A673 (cell line): ENCODE results near the gene ABTB1. TPM values are rescaled to one million over a fixed set of nuclear protein-coding genes. Genes with fewer than 3 reads are reported as not detected.

Experiments used
- BruUV-seq: library from RNA; stranded (reverse); fragments of 400-500 nt; replicated peaks from 2 replicates; lab custom pipeline; 2021; lab: Mats Ljungman, UMichigan
- CTCF ChIA-PET: fragments of 300-600 bp; sonication (Branson Sonifier 250); formaldehyde crosslinking; loops from one replicate; lab custom pipeline; 2022; ENCODE audit warnings: antibody characterized with exemption; lab: Charles Lee
- POLR2A ChIA-PET: fragments of 300-600 bp; sonication (Branson Sonifier 250); formaldehyde crosslinking; loops from one replicate; lab custom pipeline; 2022; ENCODE audit warnings: antibody characterized with exemption; ENCODE audit not compliant: low non-redundant PET; lab: Charles Lee
- DNase-seq: peaks from one replicate; pipeline ENCODE4 v3.0.0-alpha.2; 2015; ENCODE audit warnings: low spot score
- H3K27ac ChIP-seq: fragments of 200-600 bp; sonication (generic); 2 replicates; pipeline ENCODE4 v1.5.1; 2016; ENCODE audit warnings: mixed run types, low read depth, mild to moderate bottlenecking, mixed read lengths, antibody characterized with exemption, low read length; ENCODE audit not compliant: poor library complexity, severe bottlenecking
- H3K27me3 ChIP-seq: fragments of 200-600 bp; sonication (generic); replicated peaks from 2 replicates; pipeline ENCODE4 v1.6.1; 2017; ENCODE audit warnings: mixed run types, low read depth, mild to moderate bottlenecking, mixed read lengths, antibody characterized with exemption, low read length; ENCODE audit not compliant: insufficient read depth, poor library complexity
- H3K36me3 ChIP-seq: fragments of 200-600 bp; sonication (generic); 2 replicates; pipeline ENCODE4 v1.6.1; 2016; ENCODE audit warnings: mixed run types, mild to moderate bottlenecking, mixed read lengths, antibody characterized with exemption, low read length; ENCODE audit not compliant: insufficient read depth, poor library complexity, severe bottlenecking
- H3K4me1 ChIP-seq: fragments of 200-600 bp; sonication (generic); 2 replicates; pipeline ENCODE4 v1.6.1; 2017; ENCODE audit warnings: mixed run types, mild to moderate bottlenecking, mixed read lengths, antibody characterized with exemption, low read length; ENCODE audit not compliant: insufficient read depth, poor library complexity, severe bottlenecking
- H3K4me3 ChIP-seq: fragments of 200-600 bp; sonication (generic); 2 replicates; pipeline ENCODE4 v1.5.1; 2016; ENCODE audit warnings: low read depth, mixed run types, mild to moderate bottlenecking, mixed read lengths, low read length; ENCODE audit not compliant: poor library complexity, severe bottlenecking
- H3K9me3 ChIP-seq: fragments of 200-600 bp; sonication (generic); 2 replicates; pipeline ENCODE4 v1.6.1; 2016; ENCODE audit warnings: mixed run types, low read depth, mild to moderate bottlenecking, mixed read lengths, antibody characterized with exemption, low read length; ENCODE audit not compliant: poor library complexity, severe bottlenecking
- CTCF ChIP-seq: fragments of 300-800, 200-600 bp; sonication (generic); conservative IDR thresholded peaks from 2 replicates; pipeline ENCODE4 v1.5.1; 2017; ENCODE audit warnings: low read depth, mild to moderate bottlenecking, antibody characterized with exemption, low read length, moderate library complexity, mixed read lengths
- EZH2 ChIP-seq: fragments of 200-600 bp; sonication (generic); IDR thresholded peaks from 2 replicates; pipeline ENCODE4 v1.6.1; 2017; ENCODE audit warnings: borderline replicate concordance, low read depth, mild to moderate bottlenecking, mixed read lengths, antibody characterized with exemption, low read length; ENCODE audit not compliant: poor library complexity, severe bottlenecking
- intact Hi-C: fragments of 100-400 bp; cut with micrococcal nuclease; formaldehyde crosslinking; loops from one replicate; pipeline ENCODE4 v1.10.0; 2022; ENCODE audit not compliant: unreplicated experiment
- total RNA-seq: library from RNA; stranded (reverse); gene quantifications from 2 replicates; pipeline ENCODE4 v1.2.3, GENCODE V29; 2021

Gene ABTB1
- total RNA-seq, 1 experiment from 2014 or later: 2.6 TPM

GRCh38 chr3:127628426-127628787, 44.3 kb upstream of the ABTB1 start:
- no peak for DNase-seq
- H3K4me1 ChIP-seq: peaks cover 7% of the 10 kb centered on the region
- H3K27me3 ChIP-seq: peaks cover 10% of the 10 kb centered on the region
- intact Hi-C loops: no loop called here
- no peaks in the 10 kb centered on the region for H3K36me3 ChIP-seq
- no peak overlapping the region for H3K27ac ChIP-seq
- no peaks in the 10 kb centered on the region for H3K9me3 ChIP-seq
- POLR2A ChIA-PET: no interaction called here
- BruUV-seq: no TSS peak
- CTCF ChIA-PET: no interaction called here
- TF ChIP-seq EZH2 (no peak), CTCF (no peak)
- H3K4me3 ChIP-seq: no peak overlapping the region

- no peak within 1 kb of the TSS for H3K27ac ChIP-seq
Observed at GRCh38 chr3:127628788-127629466, 43.8 kb upstream of the ABTB1 start, which contains the start of gene PODXL2. Gene PODXL2 (plus strand): TSS chr3:127629185. CDS start chr3:127629220, 35 bp downstream.

GRCh38 chr3:127629467-127630403, 43.0 kb upstream of the ABTB1 start:
- POLR2A ChIA-PET: no interaction called here
- no peak overlapping the region for H3K27ac ChIP-seq
- CTCF ChIA-PET: no interaction called here

More at GRCh38 chr3:127628788-127629466, 43.8 kb upstream of the ABTB1 start, which contains the start of gene PODXL2:
- POLR2A ChIA-PET: no interaction called here
- Histone ChIP-seq H3K9me3 (no peaks in the 10 kb centered on the region), H3K36me3 (no peaks in the 10 kb centered on the region), H3K4me1 (peaks cover 7% of the 10 kb centered on the region), H3K27me3 (peaks cover 10% of the 10 kb centered on the region), H3K4me3 (peak within 1 kb of the TSS; percentile 57)
- no TSS peak for BruUV-seq
- CTCF ChIA-PET: no interaction called here
- TF ChIP-seq CTCF (no peak), EZH2 (no peak)
- intact Hi-C loops: no loop called here
- peak; percentile 69 for DNase-seq

More at GRCh38 chr3:127629467-127630403, 43.0 kb upstream of the ABTB1 start:
- BruUV-seq: no TSS peak
- peak; percentile 19 for DNase-seq
- Histone ChIP-seq H3K36me3 (no peaks in the 10 kb centered on the region), H3K9me3 (no peaks in the 10 kb centered on the region), H3K4me3 (peak overlapping the region; percentile 57), H3K4me1 (peaks cover 7% of the 10 kb centered on the region), H3K27me3 (peaks cover 10% of the 10 kb centered on the region)
- intact Hi-C loops: no loop called here
- TF ChIP-seq EZH2: no peak
- TF ChIP-seq CTCF: no peak
